Raji (cell line): ENCODE data around the gene ROS1.

Experiments
- POLR2A ChIP-seq: IDR thresholded peaks from 2 replicates; pipeline ENCODE4 v1.6.1; 2011; ENCODE audit warnings: low read depth, low read length, control low read depth; ENCODE audit not compliant: insufficient read depth

ROS1 gene

GRCh38 chr6:117272032-117272866, 153.5 kb downstream of the ROS1 start:
- no peak for TF ChIP-seq POLR2A

- TF ChIP-seq POLR2A: no peak
These were observed 154.8 kb downstream of the ROS1 start for GRCh38 chr6:117270843-117271507.

GRCh38 chr6:117270055-117270842, 155.5 kb downstream of the ROS1 start:
- no peak for TF ChIP-seq POLR2A

GRCh38 chr6:117269638-117270054, 156.1 kb downstream of the ROS1 start:
- TF ChIP-seq POLR2A: no peak

- TF ChIP-seq POLR2A: no peak
These were observed 156.8 kb downstream of the ROS1 start for GRCh38 chr6:117268924-117269323.

GRCh38 chr6:117267766-117268534, 157.8 kb downstream of the ROS1 start:
- TF ChIP-seq POLR2A: no peak

- no peak for TF ChIP-seq POLR2A
These were observed 158.7 kb downstream of the ROS1 start for GRCh38 chr6:117267054-117267347.

GRCh38 chr6:117266257-117267053, 159.3 kb downstream of the ROS1 start:
- no peak for TF ChIP-seq POLR2A

- TF ChIP-seq POLR2A: no peak
These were observed 160.1 kb downstream of the ROS1 start, which contains the start of gene VGLL2 for GRCh38 chr6:117265410-117266256. Gene VGLL2, plus strand, starts transcription at chr6:117265558. Its CDS starts 206 bp downstream, at chr6:117265764.

- TF ChIP-seq POLR2A: no peak
These were observed 160.9 kb downstream of the ROS1 start for GRCh38 chr6:117264692-117265409.

GRCh38 chr6:117264369-117264691, 161.4 kb downstream of the ROS1 start:
- TF ChIP-seq POLR2A: no peak

GRCh38 chr6:117263353-117263927, 162.3 kb downstream of the ROS1 start:
- no peak for TF ChIP-seq POLR2A
